ENCODE results near the gene SFMBT2. TPM values are rescaled to one million over a fixed set of nuclear protein-coding genes. Genes with fewer than 3 reads are reported as not detected.

Gene SFMBT2
- total RNA-seq, 1 experiment from 2014 or later: 0.02 TPM

GRCh38 chr10:7179536-7179935 is 231.3 kb downstream of the SFMBT2 start:
- ChIA-PET CTCF (no interaction called here), POLR2A (no interaction called here), RAD21 (ENCODE audit: low non-redundant PET in 1 of 2, low total read pairs in 2 of 2, uncharacterized antibody in 2 of 2, unreplicated experiment in 2 of 2) (no interaction called here)
- no peak for ATAC-seq
- Histone ChIP-seq H3K27ac (ENCODE audit: low read depth, low read length) (no peak overlapping the region), H2AFZ (ENCODE audit: low read depth, low read length, poor library complexity, severe bottlenecking) (no peak overlapping the region), H3K79me2 (ENCODE audit: insufficient read depth, low read length) (no peaks in the 10 kb centered on the region), H3K9ac (ENCODE audit: low read length) (no peak overlapping the region), H4K20me1 (ENCODE audit: insufficient read depth) (no peaks in the 10 kb centered on the region), H3K9me3 (ENCODE audit: control insufficient read depth in 1 of 2, insufficient read depth in 1 of 2, low read depth in 1 of 2, low read length in 2 of 2) (no peaks in the 10 kb centered on the region), H3K27me3 (ENCODE audit: insufficient read depth, low read length) (0 out of 2 replicates have a peak, but pooled peaks cover 6% of the 10 kb centered on the region), H3K4me3 (replicated peaks in 1 of 2; ENCODE audit: low read depth in 1 of 2, low read length in 2 of 2) (no peak overlapping the region), H3K4me2 (ENCODE audit: low read length) (no peak overlapping the region), H3K4me1 (ENCODE audit: control insufficient read depth in 1 of 2, insufficient read depth in 2 of 2, low read length in 2 of 2) (no peaks in the 10 kb centered on the region), H3K36me3 (ENCODE audit: control insufficient read depth in 1 of 2, insufficient read depth in 2 of 2, low read length in 2 of 2) (no peaks in the 10 kb centered on the region), H3K9me2 (ENCODE audit: insufficient read depth) (no peaks in the 10 kb centered on the region)
- intact Hi-C loops (cut with micrococcal nuclease): no loop called here
- no peak for DNase-seq (ENCODE audit: low read depth, low spot score)
- no TSS peak for BruUV-seq (replicated peaks)
- no peak for TF ChIP-seq EZH2phosphoT487 (IDR thresholded peaks at IDR 0.05; ENCODE audit: borderline replicate concordance)
- no peak for TF ChIP-seq SIN3A (IDR thresholded peaks at IDR 0.05; ENCODE audit: low read depth)
- TF ChIP-seq EZH2 (IDR thresholded peaks at IDR 0.05): no peak

GRCh38 chr10:7173948-7174347 is 236.9 kb downstream of the SFMBT2 start:
- Histone ChIP-seq H3K9me2 (ENCODE audit: insufficient read depth) (no peaks in the 10 kb centered on the region), H3K4me2 (ENCODE audit: low read length) (no peak overlapping the region), H3K9ac (ENCODE audit: low read length) (no peak overlapping the region), H3K36me3 (ENCODE audit: control insufficient read depth in 1 of 2, insufficient read depth in 2 of 2, low read length in 2 of 2) (no peaks in the 10 kb centered on the region), H3K27me3 (ENCODE audit: insufficient read depth, low read length) (no peaks in the 10 kb centered on the region), H3K9me3 (ENCODE audit: control insufficient read depth in 1 of 2, insufficient read depth in 1 of 2, low read depth in 1 of 2, low read length in 2 of 2) (no peaks in the 10 kb centered on the region), H2AFZ (ENCODE audit: low read depth, low read length, poor library complexity, severe bottlenecking) (no peak overlapping the region), H3K4me1 (ENCODE audit: control insufficient read depth in 1 of 2, insufficient read depth in 2 of 2, low read length in 2 of 2) (no peaks in the 10 kb centered on the region), H3K27ac (ENCODE audit: low read depth, low read length) (no peak overlapping the region), H3K4me3 (replicated peaks in 1 of 2; ENCODE audit: low read depth in 1 of 2, low read length in 2 of 2) (no peak overlapping the region), H3K79me2 (ENCODE audit: insufficient read depth, low read length) (no peaks in the 10 kb centered on the region), H4K20me1 (ENCODE audit: insufficient read depth) (no peaks in the 10 kb centered on the region)
- CTCF ChIA-PET: no interaction called here
- DNase-seq (ENCODE audit: low read depth, low spot score): no peak
- POLR2A ChIA-PET: no interaction called here
- BruUV-seq (replicated peaks): no TSS peak
- intact Hi-C loops (cut with micrococcal nuclease): no loop called here
- no peak for ATAC-seq
- TF ChIP-seq CEBPB (IDR thresholded peaks at IDR 0.05; ENCODE audit: low read depth): no peak
- no peak for TF ChIP-seq EGR1 (IDR thresholded peaks at IDR 0.05; ENCODE audit: low read depth)
- TF ChIP-seq TCF7L2 (IDR thresholded peaks at IDR 0.05; ENCODE audit: borderline replicate concordance, extremely low read depth, insufficient read depth, insufficient read length): no peak
- no peak for TF ChIP-seq SP1 (IDR thresholded peaks at IDR 0.05; ENCODE audit: low read depth)
- no peak for TF ChIP-seq ZNF274 (IDR thresholded peaks at IDR 0.05; ENCODE audit: low read depth, low read length)
- no peak for TF ChIP-seq REST (IDR thresholded peaks at IDR 0.05; ENCODE audit: low read depth)
- no peak for TF ChIP-seq YY1 (IDR thresholded peaks at IDR 0.05; ENCODE audit: extremely low read depth, insufficient replicate concordance, low read depth, low read length)
- no peak for TF ChIP-seq EZH2phosphoT487 (IDR thresholded peaks at IDR 0.05; ENCODE audit: borderline replicate concordance)
- no peak for TF ChIP-seq MAX (IDR thresholded peaks at IDR 0.05)
- no peak for TF ChIP-seq POLR2AphosphoS5 (IDR thresholded peaks at IDR 0.05; ENCODE audit: low read depth, low read length)
- no peak for TF ChIP-seq SRF (IDR thresholded peaks at IDR 0.05; ENCODE audit: low read depth)
- TF ChIP-seq JUND (IDR thresholded peaks at IDR 0.05): no peak
- TF ChIP-seq ATF3 (IDR thresholded peaks at IDR 0.05): no peak
- TF ChIP-seq ZBTB33 (IDR thresholded peaks at IDR 0.05; ENCODE audit: extremely low read depth, insufficient replicate concordance, low read length): no peak
- RAD21 ChIA-PET (ENCODE audit: low non-redundant PET in 1 of 2, low total read pairs in 2 of 2, uncharacterized antibody in 2 of 2, unreplicated experiment in 2 of 2): no interaction called here

Data from HCT116 (cell line).